Erythroblast (primary cell): ENCODE data around the gene PITPNB.

ENCODE experiments used
- GATA1 ChIP-seq: IDR thresholded peaks from 2 replicates; pipeline ENCODE4 v1.6.1; 2011; ENCODE audit warnings: low read depth, mild to moderate bottlenecking, control low read depth, low read length, moderate library complexity
- POLR2A ChIP-seq: IDR thresholded peaks from 2 replicates; pipeline ENCODE4 v1.6.1; 2011; ENCODE audit warnings: mild to moderate bottlenecking, low read length

DNA sequence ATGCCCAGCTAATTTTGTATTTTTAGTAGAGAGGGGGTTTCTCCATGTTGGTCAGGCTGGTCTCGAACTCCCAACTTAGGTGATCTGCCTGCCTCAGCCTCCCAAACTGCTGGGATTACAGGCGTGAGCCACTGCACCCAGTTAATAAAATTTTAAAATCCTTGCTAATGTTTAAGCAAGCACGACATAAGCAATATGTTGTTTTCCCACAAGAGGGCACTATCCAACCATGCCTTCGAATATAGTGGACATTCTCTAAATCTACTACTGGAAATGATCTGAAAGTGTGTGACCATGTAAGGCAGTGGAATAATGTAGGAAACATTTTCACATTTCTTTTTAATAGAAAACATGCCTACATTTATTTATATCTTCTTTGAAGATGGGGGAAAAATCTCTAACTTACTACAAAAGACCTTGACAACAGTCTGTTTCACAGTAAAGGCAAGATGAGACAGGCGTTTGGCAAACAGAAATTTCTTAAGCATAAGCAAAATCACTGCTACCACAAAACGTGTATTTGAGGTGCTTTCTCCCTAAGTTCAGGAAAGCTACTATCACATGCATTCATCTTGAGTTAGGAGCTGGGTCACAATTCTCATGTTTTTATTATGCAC, 38.2 kb downstream of the PITPNB start:
- TF ChIP-seq POLR2A: no peak
- no peak for TF ChIP-seq GATA1
